Breast epithelium (tissue), 4 donors: ENCODE results near the gene PRR20G. TPM values are rescaled to one million over a fixed set of nuclear protein-coding genes. Genes with fewer than 3 reads are reported as not detected.

Source experiments
- DNase-seq, 2 donors: peaks; one replicate each; pipeline ENCODE4 v3.0.0-alpha.2; 2019; ENCODE audit warnings: low spot score in 2 of 2
- H3K27ac ChIP-seq, 2 donors: fragments of 200-600 bp; sonication (generic) in 1 of 2; one replicate each; pipeline ENCODE4 v1.5.1; 2016 to 2019; ENCODE audit warnings: mild to moderate bottlenecking in 1 of 2
- H3K27me3 ChIP-seq, 2 donors: fragments of 200-600 bp; sonication (generic) in 1 of 2; one replicate each; pipeline versions ENCODE4 v1.5.1 to v1.6.0; 2017 to 2019; ENCODE audit warnings: control low read depth in 1 of 2, mild to moderate bottlenecking in 1 of 2
- H3K36me3 ChIP-seq: fragments of 200-600 bp; one replicate; pipeline ENCODE4 v1.5.1; 2019
- H3K4me1 ChIP-seq, 2 donors: fragments of 200-600 bp; sonication (generic); one replicate each; pipeline ENCODE4 v1.5.1; 2016 to 2019; ENCODE audit warnings: control low read depth in 1 of 2
- H3K4me3 ChIP-seq, 3 donors: fragments of 200-600 bp; sonication (generic); 1 replicate in 2 of 3; 2 replicates in 1 of 3; pipeline ENCODE4 v1.5.1; 2016 to 2019; ENCODE audit warnings: mild to moderate bottlenecking in 3 of 3, moderate library complexity in 2 of 3
- H3K9me3 ChIP-seq, 2 donors: fragments of 200-600 bp; sonication (generic) in 1 of 2; one replicate each; pipeline ENCODE4 v1.5.1; 2016 to 2019; ENCODE audit warnings: control low read depth in 1 of 2
- CTCF ChIP-seq, 3 donors: fragments of 450-650 bp; IDR thresholded peaks; one replicate each; pipeline ENCODE4 v1.5.1; 2016 to 2017; ENCODE audit warnings: antibody characterized with exemption in 3 of 3, mild to moderate bottlenecking in 3 of 3, moderate library complexity in 3 of 3
- POLR2A ChIP-seq: fragments of 450-650 bp; IDR thresholded peaks from one replicate; pipeline ENCODE4 v1.6.1; 2016; ENCODE audit warnings: antibody characterized with exemption, mild to moderate bottlenecking, moderate library complexity
- POLR2AphosphoS5 ChIP-seq, 3 donors: sonication (generic); formaldehyde crosslinking; IDR thresholded peaks; one replicate each; pipeline ENCODE4 v1.6.1; 2017; ENCODE audit warnings: antibody characterized with exemption in 3 of 3
- intact Hi-C: fragments of 100-400 bp; cut with DNase I; formaldehyde crosslinking; loops from one replicate; pipeline ENCODE4 v1.15.1; 2023; ENCODE audit warnings: low total_unique reads
- total RNA-seq, 3 donors: library from RNA; depleted of rRNA; stranded (reverse); fragments of >200 nt; gene quantifications; one replicate each; pipeline ENCODE4 v1.1.0, GENCODE V29; 2016

Gene PRR20G
- total RNA-seq, 3 donors from 2014 or later = not detected

- TF ChIP-seq POLR2A = no peak
- TF ChIP-seq CTCF (IDR thresholded peaks at IDR 0.05) = no peak
- TF ChIP-seq POLR2AphosphoS5 (IDR thresholded peaks at IDR 0.05) = no peak
- Histone ChIP-seq H3K27me3 (no peaks in the 10 kb centered on the region), H3K27ac (no peak overlapping the region), H3K4me1 (no peaks in the 10 kb centered on the region), H3K36me3 (no peaks in the 10 kb centered on the region), H3K4me3 (no peak overlapping the region), H3K9me3 (no peaks in the 10 kb centered on the region)
- DNase-seq = no peak
- intact Hi-C loops = no loop called here
Observed at GRCh38 chr3:127254033-127254644, 33.7 kb downstream of the PRR20G start.

GRCh38 chr3:127253491-127253890, 34.4 kb downstream of the PRR20G start:
- no peaks in the 10 kb centered on the region for H3K36me3 ChIP-seq
- intact Hi-C loops = no loop called here
- no peaks in the 10 kb centered on the region for H3K4me1 ChIP-seq
- H3K27me3 ChIP-seq = no peaks in the 10 kb centered on the region
- H3K4me3 ChIP-seq = no peak overlapping the region
- no peaks in the 10 kb centered on the region for H3K9me3 ChIP-seq
- DNase-seq = no peak
- H3K27ac ChIP-seq = no peak overlapping the region
- no peak for TF ChIP-seq CTCF (IDR thresholded peaks at IDR 0.05)
- TF ChIP-seq POLR2AphosphoS5 (IDR thresholded peaks at IDR 0.05) = no peak
- TF ChIP-seq POLR2A = no peak

- H3K27ac ChIP-seq = no peak overlapping the region
- no peaks in the 10 kb centered on the region for H3K36me3 ChIP-seq
- H3K27me3 ChIP-seq = no peaks in the 10 kb centered on the region
- DNase-seq = no peak
- H3K4me3 ChIP-seq = no peak overlapping the region
- intact Hi-C loops = no loop called here
- H3K9me3 ChIP-seq = peaks cover 7 to 9% of the 10 kb centered on the region in 2 donors
- TF ChIP-seq CTCF (IDR thresholded peaks at IDR 0.05) (no peak), POLR2A (no peak), POLR2AphosphoS5 (IDR thresholded peaks at IDR 0.05) (no peak)
- H3K4me1 ChIP-seq = no peaks in the 10 kb centered on the region
Observed at GRCh38 chr3:127252446-127252845, 35.4 kb downstream of the PRR20G start.

- H3K27ac ChIP-seq = no peak overlapping the region
- no peak for DNase-seq
- H3K4me1 ChIP-seq = no peaks in the 10 kb centered on the region
- peaks cover 17 to 18% of the 10 kb centered on the region in 2 donors for H3K9me3 ChIP-seq
- TF ChIP-seq POLR2A (no peak), POLR2AphosphoS5 (IDR thresholded peaks at IDR 0.05) (no peak), CTCF (IDR thresholded peaks at IDR 0.05) (no peak)
- no peaks in the 10 kb centered on the region for H3K27me3 ChIP-seq
- intact Hi-C loops = no loop called here
- H3K4me3 ChIP-seq = no peak overlapping the region
- H3K36me3 ChIP-seq = no peaks in the 10 kb centered on the region
Observed at GRCh38 chr3:127250032-127250431, 37.8 kb downstream of the PRR20G start.

GRCh38 chr3:127247292-127247691, 40.6 kb downstream of the PRR20G start:
- Histone ChIP-seq H3K9me3 (peaks cover 17 to 22% of the 10 kb centered on the region in 2 donors), H3K36me3 (no peaks in the 10 kb centered on the region), H3K4me1 (no peaks in the 10 kb centered on the region), H3K27me3 (no peaks in the 10 kb centered on the region), H3K4me3 (no peak overlapping the region), H3K27ac (no peak overlapping the region)
- intact Hi-C loops = no loop called here
- no peak for TF ChIP-seq CTCF (IDR thresholded peaks at IDR 0.05)
- TF ChIP-seq POLR2AphosphoS5 (IDR thresholded peaks at IDR 0.05) = no peak
- no peak for TF ChIP-seq POLR2A
- DNase-seq = no peak
